ENCODE measurements around the gene SPINT2.

SPINT2 gene

DNA sequence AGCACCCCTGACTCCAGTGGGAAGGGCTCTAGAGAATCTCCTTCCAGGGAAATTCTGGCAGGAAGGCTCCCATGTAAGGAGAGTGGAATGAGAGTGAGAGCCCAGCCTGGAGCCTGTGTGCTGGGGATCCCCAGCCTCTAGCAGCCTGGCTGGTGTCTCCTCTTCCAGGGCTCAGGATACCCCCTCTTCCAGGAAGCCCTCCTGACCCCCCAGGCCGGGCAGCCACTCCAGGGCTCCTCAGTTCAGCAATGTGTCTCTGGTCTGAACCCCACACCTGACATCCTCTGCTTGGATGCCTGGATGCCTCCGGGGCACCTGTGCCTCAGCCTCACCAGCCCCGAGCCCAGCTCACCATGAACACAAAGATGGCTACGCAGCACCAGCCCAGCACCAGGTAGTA lies 42.7 kb downstream of the SPINT2 start:
- no peak for FAIRE-seq
- no peak for TF ChIP-seq POLR2A (IDR thresholded peaks at IDR 0.05; ENCODE audit: low read depth, low read length)

DNA sequence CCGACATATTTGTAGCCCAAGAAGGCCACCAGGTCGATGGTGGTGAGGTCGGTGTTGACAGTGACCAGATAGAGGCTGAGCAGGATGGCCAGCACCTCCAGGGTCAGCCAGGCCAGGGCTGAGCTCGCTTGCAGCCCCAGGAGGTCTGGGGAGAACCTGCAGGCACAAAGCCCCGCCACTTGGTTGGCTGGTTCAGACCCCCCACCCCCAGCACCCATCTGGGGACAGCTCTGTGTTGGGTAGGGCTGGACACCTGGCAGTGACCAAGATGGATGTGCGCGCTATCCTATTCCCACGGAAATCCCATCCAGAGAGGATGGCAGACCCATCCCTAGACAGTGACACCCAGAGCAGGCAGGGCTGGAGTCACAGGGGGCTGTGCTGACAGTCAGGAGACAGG lies 43.2 kb downstream of the SPINT2 start:
- FAIRE-seq (no peak), DNase-seq (ENCODE audit: insufficient read length, low spot score) (no peak)
- TF ChIP-seq POLR2A (IDR thresholded peaks at IDR 0.05; ENCODE audit: low read depth, low read length) = no peak; the same call in 1 of the 2 replicates

More for the DNA sequence above, 42.7 kb downstream of the SPINT2 start:
- DNase-seq (ENCODE audit: insufficient read length, low spot score) = no peak

DNA sequence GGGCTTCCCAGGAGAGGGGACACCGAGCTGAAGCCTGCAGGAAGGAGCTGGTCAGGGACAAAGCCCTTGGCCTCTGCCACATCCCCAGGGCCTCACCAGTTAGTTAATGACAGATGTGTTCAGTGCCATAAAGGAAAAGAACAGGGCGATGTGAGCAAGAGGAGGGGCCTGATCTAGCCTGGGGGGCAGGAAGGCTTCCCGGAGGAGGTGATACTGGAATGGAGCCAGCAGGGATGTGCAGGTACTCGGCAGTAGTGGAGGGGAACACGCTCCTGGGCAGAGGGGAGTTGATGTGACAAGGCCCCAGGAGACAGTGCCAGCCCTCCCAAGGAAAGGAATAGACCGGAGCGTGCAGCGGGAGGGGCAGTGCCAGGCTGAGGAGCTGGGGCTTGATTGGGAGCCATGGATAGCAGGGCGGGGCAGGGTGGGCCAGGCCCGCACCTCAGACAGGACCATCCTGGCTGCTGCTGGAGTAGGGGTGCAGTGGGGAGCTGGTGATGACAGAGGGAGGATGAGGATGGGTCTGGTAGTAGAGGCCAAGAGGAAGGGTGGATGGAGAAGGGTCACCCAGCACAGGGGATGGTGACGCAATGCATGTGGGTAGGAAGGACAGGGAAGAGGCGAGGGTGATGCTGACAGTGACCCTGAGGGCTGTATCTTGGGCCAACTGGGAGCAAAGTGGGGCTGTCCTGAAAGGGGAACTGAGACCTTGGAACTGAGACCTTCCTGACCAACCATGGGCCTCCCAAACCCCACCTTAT lies 43.8 kb downstream of the SPINT2 start:
- TF ChIP-seq POLR2A (IDR thresholded peaks at IDR 0.05; ENCODE audit: low read depth, low read length) = no peak
- DNase-seq (ENCODE audit: insufficient read length, low spot score) = no peak
- FAIRE-seq = no peak

DNA sequence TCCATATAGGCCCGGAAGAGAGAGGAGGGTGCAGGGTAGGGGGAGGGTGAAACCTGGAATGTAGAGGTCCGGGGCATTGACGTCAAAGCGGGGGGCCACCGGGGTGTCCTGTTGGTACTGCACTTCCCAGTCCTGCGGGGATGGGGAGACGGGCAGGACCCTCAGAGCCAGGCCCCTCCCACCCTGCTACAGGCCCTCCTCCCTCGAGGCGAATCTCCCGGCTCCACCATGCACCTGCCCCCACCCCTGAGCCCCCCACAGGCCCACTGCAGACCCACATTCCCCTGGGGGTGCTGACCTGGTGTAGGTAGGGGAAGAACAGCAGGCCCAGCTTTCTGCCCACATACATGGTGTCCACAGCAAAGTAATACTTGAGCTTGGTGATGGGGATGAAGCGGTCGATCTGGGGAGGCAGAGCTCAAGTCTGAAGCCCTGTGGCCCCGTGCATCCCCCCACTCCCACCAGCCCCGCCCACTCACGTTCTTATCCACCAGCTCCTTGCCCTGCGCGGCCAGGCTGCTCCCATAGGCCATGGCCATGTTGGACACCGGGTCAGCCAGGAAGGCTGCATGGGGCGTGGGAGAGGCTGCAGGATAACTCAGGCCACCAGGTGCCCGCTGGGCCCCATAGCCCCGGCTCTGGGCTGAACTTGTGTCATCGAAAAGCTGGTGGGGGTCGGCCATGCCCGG lies 44.7 kb downstream of the SPINT2 start:
- DNase-seq (ENCODE audit: insufficient read length, low spot score) (no peak), FAIRE-seq (no peak)
- TF ChIP-seq POLR2A (IDR thresholded peaks at IDR 0.05; ENCODE audit: low read depth, low read length) = no peak

DNA sequence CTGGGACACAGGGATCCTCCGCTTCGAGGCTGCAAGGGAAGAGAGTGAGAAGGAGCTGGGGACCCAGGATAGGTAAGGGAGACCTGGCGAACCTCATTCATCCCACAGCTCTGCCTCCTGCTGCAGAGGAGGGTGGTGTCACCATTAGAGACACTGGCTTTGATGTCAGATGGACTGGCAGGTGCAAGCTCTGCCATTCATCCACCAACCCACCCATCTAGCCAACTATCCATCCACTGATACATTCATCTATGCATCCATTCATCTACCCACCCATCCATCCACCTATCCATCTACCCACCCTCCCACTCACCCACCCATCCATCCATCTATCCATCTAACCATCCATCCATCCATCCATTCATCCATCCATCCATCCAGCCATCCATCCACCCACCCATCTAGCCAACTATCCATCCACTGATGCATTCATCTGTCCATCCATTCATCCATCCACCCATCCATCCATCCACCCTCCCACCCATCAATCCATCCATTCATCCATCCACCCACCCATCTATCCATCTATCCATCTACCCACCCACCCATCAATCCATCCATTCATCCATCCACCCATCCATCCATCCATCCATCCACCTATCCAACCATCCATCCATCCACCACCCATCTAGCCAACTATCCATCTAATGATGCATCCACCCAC lies 45.4 kb downstream of the SPINT2 start:
- no peak for TF ChIP-seq POLR2A (IDR thresholded peaks at IDR 0.05; ENCODE audit: low read depth, low read length)
- no peak for DNase-seq (ENCODE audit: insufficient read length, low spot score)
- no peak for FAIRE-seq

DNA sequence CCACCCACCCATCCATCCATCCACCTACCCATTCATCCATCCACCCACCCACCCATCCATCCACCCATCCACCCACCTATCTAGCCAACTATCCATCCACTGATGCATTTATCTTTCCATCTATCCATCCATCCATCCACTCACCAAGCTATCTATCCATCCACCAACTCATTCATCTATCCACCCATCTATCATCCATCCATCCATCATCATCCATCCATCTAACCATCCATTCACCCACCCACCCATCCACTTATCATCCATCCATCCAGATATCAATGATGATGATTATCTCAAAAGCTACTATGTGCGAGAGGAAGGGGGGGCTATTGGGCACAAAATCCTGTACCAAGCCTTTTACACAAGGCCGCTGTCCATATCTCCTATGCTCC lies 45.9 kb downstream of the SPINT2 start:
- DNase-seq (ENCODE audit: insufficient read length, low spot score) = no peak
- FAIRE-seq = no peak
- no peak for TF ChIP-seq POLR2A (IDR thresholded peaks at IDR 0.05; ENCODE audit: low read depth, low read length)

DNA sequence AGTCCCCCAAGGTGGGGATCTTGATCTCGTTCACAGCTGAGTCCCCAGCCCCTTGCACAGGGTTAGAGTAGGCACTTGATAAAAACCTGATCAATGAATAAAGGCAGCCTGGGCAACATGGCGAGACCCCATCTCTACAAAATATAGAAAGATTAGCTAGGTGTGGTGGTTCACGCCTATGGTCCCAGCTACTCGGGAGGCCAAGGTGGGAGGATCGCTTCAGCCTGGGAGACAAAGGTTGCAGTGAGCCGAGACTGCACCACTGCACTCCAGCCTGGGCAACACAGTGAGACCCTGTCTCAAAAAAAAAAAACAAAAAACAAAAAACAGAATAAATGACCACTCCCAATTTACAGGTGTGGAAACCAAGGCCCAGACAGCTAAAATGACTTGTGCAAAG lies 46.6 kb downstream of the SPINT2 start:
- FAIRE-seq (no peak), DNase-seq (ENCODE audit: insufficient read length, low spot score) (no peak)
- no peak for TF ChIP-seq POLR2A (IDR thresholded peaks at IDR 0.05; ENCODE audit: low read depth, low read length)

DNA sequence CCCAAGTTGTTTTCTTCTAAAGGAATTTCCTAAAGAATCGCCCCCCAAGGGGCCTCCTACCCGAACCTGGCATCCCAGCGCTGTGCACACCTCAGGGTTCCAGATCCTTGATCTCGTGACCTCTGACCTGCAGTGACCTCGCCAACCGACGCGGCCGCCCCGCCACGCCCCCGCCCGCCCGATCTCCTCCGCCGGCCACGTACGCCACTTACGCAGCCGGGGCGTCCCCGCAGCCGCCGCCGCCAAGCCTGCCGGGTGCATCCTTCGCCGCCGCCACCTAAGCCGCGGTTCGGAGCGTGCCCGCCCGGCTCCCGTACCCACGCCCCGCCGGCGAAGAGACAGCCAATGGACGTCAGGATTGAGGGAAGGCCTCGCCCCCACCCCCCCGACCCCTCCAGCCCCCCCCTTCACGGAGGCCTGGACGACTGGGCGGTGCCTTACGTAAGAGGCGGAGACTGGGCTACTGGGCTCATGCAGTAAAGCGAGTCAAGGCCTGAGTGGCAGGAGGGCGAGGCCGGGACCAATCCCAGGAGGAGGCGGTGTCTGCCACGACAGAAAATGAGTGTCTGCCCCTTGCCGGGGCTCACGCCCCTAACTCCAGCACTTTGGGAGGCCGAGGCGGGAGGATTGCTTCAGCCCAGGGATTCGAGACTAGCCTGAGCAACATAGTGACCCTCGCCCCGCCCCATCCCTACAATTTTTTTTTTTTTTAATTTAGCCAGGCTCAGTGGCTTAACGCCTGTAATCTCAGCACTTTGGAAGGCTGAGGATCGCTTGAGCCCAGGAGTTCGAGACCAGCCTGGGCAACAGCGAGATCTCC lies 51.5 kb downstream of the SPINT2 start, which contains the start of gene YIF1B:
Gene YIF1B (minus strand): TSS at position 291 of the 820 bp plus-strand sequence. CDS start 30 bp downstream, at position 261.
- peak; percentile 99 for DNase-seq (ENCODE audit: insufficient read length, low spot score)
- peak; percentile 70 for TF ChIP-seq POLR2A (IDR thresholded peaks at IDR 0.05; ENCODE audit: low read depth, low read length)
- no peak for FAIRE-seq

DNA sequence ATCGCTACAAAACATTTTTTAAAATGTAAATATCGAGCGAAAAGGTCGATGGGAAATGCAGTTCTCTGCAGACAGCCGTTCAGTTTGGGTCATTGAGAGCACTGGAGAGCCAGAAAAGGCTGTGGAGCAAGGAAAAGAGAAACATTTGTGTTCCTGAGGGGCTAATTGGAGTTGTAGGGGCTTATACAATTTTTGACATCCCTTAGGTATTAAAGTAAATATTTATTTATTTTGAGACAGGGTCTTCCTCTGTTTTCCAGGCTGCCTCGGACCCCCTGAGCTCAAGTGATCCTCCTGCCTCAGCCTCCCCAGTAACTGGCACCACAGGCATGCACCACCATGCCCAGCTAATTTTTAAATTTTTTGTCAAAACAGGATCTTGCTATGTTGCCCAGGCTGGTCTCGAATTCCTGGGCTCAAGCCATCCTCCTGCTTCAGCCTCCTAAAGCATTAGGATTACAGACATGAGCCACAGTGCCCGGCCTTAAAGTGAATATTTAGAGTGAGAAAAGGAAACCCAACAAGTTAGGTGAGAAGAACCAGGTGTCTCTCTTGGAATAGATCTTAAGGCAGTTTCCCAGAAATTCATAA lies 52.2 kb downstream of the SPINT2 start:
- DNase-seq (ENCODE audit: insufficient read length, low spot score) (peak; percentile 69), FAIRE-seq (no peak)

DNA sequence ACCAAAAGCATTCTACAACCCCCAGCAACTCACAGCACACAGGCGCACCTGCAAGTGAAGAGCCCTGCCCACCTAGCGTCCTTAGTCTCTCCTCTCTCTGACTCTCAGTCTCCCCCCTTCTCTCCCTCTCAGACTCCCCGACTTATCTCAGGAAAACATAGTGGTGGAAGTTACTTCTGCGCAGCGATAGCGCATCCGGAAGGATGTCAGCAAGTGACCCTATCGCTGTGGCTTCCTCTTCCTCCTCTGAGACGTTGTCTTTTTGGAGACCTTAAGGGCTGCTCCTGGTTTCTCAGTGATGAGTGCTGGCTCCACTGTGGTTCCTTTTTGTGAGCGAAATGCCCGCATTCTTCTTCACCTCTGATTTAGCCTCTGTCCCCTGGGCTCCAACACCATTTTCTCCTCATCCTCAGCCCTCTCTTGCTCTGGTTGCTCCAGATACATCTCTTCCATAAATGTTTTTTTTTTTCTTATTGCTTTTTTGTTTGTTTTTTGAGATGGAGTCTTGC lies 52.8 kb downstream of the SPINT2 start:
- TF ChIP-seq POLR2A (IDR thresholded peaks at IDR 0.05; ENCODE audit: low read depth, low read length) = no peak
- FAIRE-seq = no peak

More for the DNA sequence above, 52.2 kb downstream of the SPINT2 start:
- TF ChIP-seq POLR2A (IDR thresholded peaks at IDR 0.05; ENCODE audit: low read depth, low read length) = no peak

DNA sequence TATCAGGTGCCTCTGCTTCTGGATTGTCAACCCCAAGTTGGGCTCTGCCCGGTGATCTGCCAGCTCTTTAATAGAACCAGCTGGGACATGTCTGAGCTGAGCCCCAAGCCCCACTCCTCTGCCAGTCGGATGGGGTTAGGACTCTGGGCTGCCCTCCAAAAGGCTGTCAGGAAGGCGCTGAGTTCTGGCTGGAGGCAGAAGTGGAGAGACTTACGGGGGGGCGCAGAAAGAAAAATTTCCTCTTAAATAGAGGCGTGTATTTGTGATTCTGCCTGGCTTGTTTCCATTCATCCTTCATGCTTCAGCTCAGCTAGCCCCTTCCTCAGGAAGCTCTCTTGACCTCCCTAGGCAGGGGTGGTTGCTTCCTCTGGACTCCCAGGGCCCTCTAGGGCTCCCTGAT lies 54.3 kb downstream of the SPINT2 start:
- DNase-seq (ENCODE audit: insufficient read length, low spot score) (no peak), FAIRE-seq (no peak)
- TF ChIP-seq POLR2A (IDR thresholded peaks at IDR 0.05; ENCODE audit: low read depth, low read length) = no peak

More for the DNA sequence above, 52.8 kb downstream of the SPINT2 start:
- no peak for DNase-seq (ENCODE audit: insufficient read length, low spot score)

DNA sequence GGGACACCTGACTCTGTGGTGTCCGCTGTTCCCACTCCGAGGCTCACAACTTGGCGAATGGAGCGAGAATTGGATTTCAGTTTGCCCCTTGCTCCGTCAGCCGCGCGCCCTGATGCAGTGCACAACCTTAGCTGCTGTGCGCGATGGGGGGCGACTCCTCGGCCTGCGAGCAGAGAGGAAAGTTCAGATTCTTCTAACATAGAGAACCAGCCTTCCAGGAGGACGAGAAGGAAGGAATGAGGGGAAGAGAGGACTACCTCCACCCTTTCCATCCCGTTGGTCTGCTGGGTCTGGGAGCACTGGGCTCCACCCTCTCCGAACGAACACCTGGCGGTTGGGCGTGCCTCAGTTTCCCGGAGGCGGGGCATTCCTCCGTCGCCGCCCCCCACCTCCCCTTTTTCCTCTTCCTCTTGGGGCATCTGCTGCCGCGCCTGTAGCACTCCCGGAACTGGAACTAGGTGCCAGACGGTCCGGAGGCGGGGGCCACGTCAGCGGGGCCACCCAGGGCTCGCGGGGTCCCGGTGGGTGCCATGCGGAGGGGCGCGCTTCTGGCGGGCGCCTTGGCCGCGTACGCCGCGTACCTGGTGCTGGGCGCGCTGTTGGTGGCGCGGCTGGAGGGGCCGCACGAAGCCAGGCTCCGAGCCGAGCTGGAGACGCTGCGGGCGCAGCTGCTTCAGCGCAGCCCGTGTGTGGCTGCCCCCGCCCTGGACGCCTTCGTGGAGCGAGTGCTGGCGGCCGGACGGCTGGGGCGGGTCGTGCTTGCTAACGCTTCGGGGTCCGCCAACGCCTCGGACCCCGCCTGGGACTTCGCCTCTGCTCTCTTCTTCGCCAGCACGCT lies 55.3 kb downstream of the SPINT2 start, which contains the start of gene KCNK6:
Gene KCNK6 (plus strand): TSS at position 425 of the 838 bp plus-strand sequence. CDS start 106 bp downstream, at position 531.
- DNase-seq (ENCODE audit: insufficient read length, low spot score) = no peak
- no peak for FAIRE-seq
- 0 out of 2 replicates have a peak, but pooled peaks have one; percentile 15 for TF ChIP-seq POLR2A (IDR thresholded peaks at IDR 0.05; ENCODE audit: low read depth, low read length)
